Bronchial epithelial cell (primary cell): Measurements from ENCODE around the gene KY. TPM values are rescaled to one million over a fixed set of nuclear protein-coding genes. Genes with fewer than 3 reads are reported as not detected.

ENCODE experiments used
- DNase-seq: peaks from one replicate; pipeline ENCODE4 v3.0.0-alpha.2; 2010; ENCODE audit warnings: low read depth
- FAIRE-seq: peaks from 2 replicates; lab custom pipeline; 2011; peaks lifted over from hg19 to GRCh38; lab: Jason Lieb, UNC
- H3K27me3 ChIP-seq: 2 replicates; pipeline ENCODE4 v1.5.1; 2011; ENCODE audit warnings: low read length; ENCODE audit not compliant: control insufficient read depth, insufficient read depth
- H3K36me3 ChIP-seq: 2 replicates; pipeline ENCODE4 v1.5.1; 2011; ENCODE audit warnings: low read length; ENCODE audit not compliant: control insufficient read depth, insufficient read depth
- H3K4me3 ChIP-seq: 2 replicates; pipeline ENCODE4 v1.5.1; 2011; ENCODE audit warnings: mild to moderate bottlenecking, low read depth, low read length, control low read depth
- CTCF ChIP-seq: IDR thresholded peaks from 2 replicates; pipeline ENCODE4 v1.5.1; 2011; ENCODE audit warnings: mild to moderate bottlenecking, moderate library complexity, low read length, control low read depth, inconsistent platforms; ENCODE audit not compliant: insufficient read depth, severe bottlenecking
- total RNA-seq: library from RNA; depleted of rRNA; stranded (reverse); fragments of >200 nt; gene quantifications from 2 replicates; pipeline ENCODE4 v1.2.1, GENCODE V29; 2014

Gene KY, protein sequence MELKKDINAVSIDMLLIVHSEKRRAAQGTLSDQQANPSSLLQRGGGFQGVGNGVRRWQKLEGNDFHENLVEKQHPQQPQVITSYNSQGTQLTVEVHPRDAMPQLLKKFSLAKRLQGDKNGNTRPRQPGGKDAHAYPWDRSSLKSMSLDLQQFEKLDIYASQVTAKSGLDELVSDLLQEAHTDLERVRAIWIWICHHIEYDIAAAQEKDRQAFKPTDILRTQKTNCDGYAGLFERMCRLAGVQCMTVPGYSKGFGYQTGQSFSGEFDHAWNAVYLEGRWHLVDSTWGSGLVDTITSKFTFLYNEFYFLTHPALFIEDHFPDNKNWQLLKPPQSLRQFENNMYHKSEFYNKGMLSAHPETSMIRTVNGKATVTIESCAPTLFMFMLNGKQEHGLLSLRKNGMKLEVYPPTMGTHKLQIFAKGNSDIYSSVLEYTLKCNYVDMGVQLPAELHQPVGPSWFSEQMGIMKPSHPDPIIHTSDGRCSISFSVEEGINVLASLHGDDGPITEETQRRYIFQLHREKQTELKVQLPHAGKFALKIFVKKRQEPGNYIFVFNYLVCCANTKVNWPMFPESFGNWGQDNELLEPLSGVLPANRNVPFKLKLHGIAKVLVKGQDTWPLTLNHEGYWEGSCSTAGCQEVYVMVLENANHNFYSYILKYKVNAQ
- not detected in 2 replicates for total RNA-seq

GRCh38 chr3:134650431-134651346 is at the start of gene KY:
Gene KY, minus strand, starts transcription at chr3:134651022. Its CDS starts 62 bp downstream, at chr3:134650960.
- DNase-seq (peak; percentile 22), FAIRE-seq (no peak)
- TF ChIP-seq CTCF: peak; percentile 37
- no peaks in the 10 kb centered on the region for H3K36me3 ChIP-seq
- H3K27me3 ChIP-seq: peaks cover 2% of the 10 kb centered on the region
- H3K4me3 ChIP-seq: peak within 1 kb of the TSS; percentile 19

DNA sequence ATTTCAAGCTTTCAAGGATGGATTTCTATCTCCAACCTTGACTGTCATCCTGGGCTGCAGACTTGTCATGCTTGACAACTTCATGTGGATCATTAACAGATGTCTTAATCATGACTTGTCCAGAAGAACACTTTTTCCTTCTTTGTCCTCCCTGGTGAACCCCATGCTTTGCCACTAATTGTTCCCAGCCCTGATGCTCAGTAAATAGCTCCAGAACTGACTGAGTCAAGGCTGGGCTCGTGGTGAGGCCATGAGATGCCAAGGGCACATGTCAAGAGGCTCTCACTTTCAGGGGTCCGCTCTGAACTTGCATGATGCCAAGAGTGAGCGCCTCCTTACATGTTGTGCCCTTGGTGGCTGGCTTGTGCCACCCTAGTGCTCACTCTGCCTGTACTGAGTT is 48.9 kb upstream of the KY start:
- no peaks in the 10 kb centered on the region for H3K27me3 ChIP-seq
- no peak for DNase-seq
- no peak for FAIRE-seq

GRCh38 chr3:134699141-134699711 is 48.4 kb upstream of the KY start:
- FAIRE-seq (peak; percentile 62), DNase-seq (no peak)
- no peaks in the 10 kb centered on the region for H3K36me3 ChIP-seq
- no peaks in the 10 kb centered on the region for H3K27me3 ChIP-seq
- H3K4me3 ChIP-seq: no peak overlapping the region
- TF ChIP-seq CTCF: no peak

More for the DNA sequence above, 48.9 kb upstream of the KY start:
- no peak for TF ChIP-seq CTCF
- no peaks in the 10 kb centered on the region for H3K36me3 ChIP-seq
- no peak overlapping the region for H3K4me3 ChIP-seq

DNA sequence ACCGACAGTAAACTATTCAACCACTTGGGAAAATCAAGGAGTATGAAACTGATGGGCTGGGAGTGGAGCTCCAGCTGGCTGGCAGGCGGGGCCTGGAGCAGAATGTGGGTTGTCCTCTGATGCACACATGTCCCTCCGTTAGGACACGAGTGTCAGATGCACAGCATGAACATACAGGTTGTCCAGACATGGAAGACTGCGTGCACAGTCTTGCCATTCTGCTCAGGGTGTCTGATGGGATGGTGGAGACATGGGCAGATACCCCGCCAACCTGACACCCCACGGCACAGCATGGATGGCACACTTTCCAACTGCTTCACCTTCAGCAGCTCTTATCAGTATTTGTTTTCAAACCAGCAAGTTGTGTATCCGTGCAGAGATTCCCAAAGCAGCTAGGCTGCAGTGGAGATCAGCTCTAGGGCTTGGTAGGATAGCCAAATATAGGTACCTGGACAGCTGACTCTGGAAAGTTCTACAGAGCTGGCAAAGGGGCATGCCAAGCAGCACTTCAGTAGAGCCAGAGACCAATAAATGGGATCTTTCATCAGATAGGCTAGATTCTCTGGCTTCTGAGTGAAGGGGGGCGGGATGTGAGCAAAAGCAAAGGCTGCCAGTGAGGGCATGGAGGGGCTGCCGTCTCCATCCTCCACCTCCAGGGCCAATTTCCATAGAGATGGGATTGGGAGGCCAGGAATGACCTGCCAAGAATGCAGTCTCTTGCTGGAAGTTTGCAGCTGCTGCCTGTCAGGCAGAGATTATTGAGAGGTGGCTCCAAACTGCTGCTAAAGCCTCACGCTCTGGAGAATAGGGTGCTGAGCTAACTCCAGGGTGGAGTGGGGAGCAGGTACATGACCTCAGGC is 47.2 kb upstream of the KY start:
- no peak for TF ChIP-seq CTCF
- FAIRE-seq (no peak), DNase-seq (no peak)
- Histone ChIP-seq H3K4me3 (no peak overlapping the region), H3K27me3 (no peaks in the 10 kb centered on the region), H3K36me3 (no peaks in the 10 kb centered on the region)

DNA sequence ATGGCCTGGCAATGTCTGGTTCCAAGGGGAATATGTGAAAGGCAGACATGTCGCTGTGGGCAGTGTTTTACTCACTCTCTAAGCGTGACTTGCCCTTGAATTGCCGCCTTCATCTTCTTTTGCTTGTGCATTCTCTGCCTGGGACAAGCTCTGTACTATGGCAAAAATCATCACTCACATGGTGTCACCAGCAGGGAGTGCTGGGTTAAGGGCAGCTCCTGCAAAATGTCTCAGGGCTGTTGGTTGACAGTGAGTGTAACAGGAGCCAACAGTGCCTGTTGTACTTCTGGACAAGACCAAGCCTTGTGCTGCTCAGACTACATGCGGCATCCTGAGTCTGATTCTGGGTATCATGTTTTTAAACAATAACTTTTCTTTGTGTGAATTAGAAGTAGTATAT is 45.3 kb upstream of the KY start:
- Histone ChIP-seq H3K4me3 (no peak overlapping the region), H3K27me3 (no peaks in the 10 kb centered on the region), H3K36me3 (no peaks in the 10 kb centered on the region)
- no peak for DNase-seq
- TF ChIP-seq CTCF: no peak
- FAIRE-seq: no peak
